Daoy (cell line): ENCODE measurements around the gene SLC35E1. TPM values are rescaled to one million over a fixed set of nuclear protein-coding genes. Genes with fewer than 3 reads are reported as not detected.
"Not testable (repeated sequence)": the region's sequence is repeated elsewhere in the genome, so short reads cannot be mapped to it uniquely, and the experiment has no call there.

Source experiments
- DNase-seq: peaks from one replicate; pipeline ENCODE4 v3.0.0-alpha.2; 2015; ENCODE audit warnings: low read depth
- total RNA-seq: library from RNA; depleted of rRNA; stranded (reverse); fragments of >200 nt; shearing (Covaris generic); gene quantifications from 2 replicates; pipeline ENCODE4 v1.2.3, GENCODE V29; 2014

Gene SLC35E1
- total RNA-seq, 1 experiment from 2014 or later, result 25.4 TPM

- no peak for DNase-seq
Observed at GRCh38 chr19:16544473-16545231, 27.6 kb downstream of the SLC35E1 start.

GRCh38 chr19:16543734-16544133, 28.5 kb downstream of the SLC35E1 start:
- DNase-seq, result not testable (repeated sequence)

DNA sequence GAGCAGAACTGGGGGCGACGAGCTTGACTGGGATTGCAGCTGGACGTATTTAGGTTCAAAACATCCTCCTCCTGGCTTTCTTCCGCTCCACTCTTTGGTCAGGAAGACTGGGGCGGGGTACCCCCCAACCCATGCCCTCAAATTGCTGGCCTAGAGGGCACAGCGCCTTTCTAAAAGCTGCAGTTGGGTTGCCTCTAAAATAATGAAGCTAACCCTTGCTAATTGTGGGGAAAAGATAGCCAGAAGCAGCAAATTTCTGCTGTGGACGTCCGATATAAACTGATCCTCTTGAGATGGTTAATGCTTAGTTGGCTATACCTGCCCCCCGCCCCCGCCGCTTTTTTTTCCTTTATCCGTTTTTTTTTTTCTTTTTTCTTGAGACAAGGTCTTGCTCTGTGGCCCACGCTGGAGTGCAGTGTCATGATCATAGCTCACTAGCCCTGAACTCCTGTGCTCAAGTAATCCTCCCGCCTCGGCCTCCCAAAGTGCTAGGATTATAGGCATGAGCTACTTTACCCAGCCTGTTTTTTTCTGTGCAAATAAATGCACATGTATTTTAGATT, 29.2 kb downstream of the SLC35E1 start:
- no peak for DNase-seq

GRCh38 chr19:16542045-16542909, 29.9 kb downstream of the SLC35E1 start, which contains the start of gene CHERP:
CHERP (minus strand) TSS chr19:16542437; CDS start chr19:16542378, 59 bp downstream.
- peak; percentile 97 for DNase-seq

GRCh38 chr19:16541526-16542044, 30.6 kb downstream of the SLC35E1 start:
- no peak for DNase-seq

- no peak for DNase-seq
Observed at GRCh38 chr19:16540948-16541347, 31.3 kb downstream of the SLC35E1 start.

DNA sequence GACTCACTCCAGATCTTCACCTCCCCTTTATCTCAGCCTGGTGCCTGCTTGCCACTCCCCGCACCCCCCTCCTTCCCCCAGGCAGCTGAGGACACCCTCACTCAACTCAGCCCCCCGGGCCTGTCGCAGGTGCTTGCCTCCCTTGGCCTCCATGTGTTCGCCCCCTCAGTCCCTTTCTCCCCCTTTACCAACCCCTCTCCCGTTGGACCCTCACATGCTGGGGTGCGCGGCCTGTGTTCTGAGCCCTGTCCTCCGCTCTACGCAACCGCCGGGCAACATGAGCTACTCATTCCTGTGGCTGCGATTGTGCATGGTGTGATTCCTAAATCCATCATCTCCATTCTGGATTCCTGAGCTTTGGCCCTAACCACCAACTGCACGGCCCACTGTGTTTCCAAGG, 35.1 kb downstream of the SLC35E1 start:
- no peak for DNase-seq

GRCh38 chr19:16536130-16536529, 36.1 kb downstream of the SLC35E1 start:
- DNase-seq, result no peak

DNA sequence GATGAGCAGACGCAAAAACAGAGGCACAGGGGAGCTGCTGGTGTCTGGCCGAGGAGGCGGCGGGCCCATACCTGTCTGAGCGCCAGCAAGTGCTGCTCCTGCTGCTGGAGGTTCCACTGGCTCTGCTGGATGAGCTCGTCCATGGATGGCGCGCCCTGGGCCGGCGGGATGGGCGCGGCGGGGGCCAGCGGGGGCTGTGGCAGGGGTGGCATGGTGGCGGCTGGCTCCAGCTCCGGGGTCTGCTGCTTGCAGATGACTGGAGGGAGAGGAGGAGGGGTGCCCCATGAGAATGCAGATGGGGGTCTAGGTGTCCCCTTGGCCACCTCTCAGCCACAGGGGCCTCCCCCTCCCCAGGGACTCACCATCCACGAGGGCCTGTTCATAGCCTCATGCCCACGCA, 36.8 kb downstream of the SLC35E1 start:
- no peak for DNase-seq

GRCh38 chr19:16532440-16533234, 39.6 kb downstream of the SLC35E1 start:
- DNase-seq, result no peak

- DNase-seq, result no peak
Observed at GRCh38 chr19:16531380-16531669, 40.9 kb downstream of the SLC35E1 start.

GRCh38 chr19:16530540-16531379, 41.5 kb downstream of the SLC35E1 start:
- DNase-seq, result no peak

DNA sequence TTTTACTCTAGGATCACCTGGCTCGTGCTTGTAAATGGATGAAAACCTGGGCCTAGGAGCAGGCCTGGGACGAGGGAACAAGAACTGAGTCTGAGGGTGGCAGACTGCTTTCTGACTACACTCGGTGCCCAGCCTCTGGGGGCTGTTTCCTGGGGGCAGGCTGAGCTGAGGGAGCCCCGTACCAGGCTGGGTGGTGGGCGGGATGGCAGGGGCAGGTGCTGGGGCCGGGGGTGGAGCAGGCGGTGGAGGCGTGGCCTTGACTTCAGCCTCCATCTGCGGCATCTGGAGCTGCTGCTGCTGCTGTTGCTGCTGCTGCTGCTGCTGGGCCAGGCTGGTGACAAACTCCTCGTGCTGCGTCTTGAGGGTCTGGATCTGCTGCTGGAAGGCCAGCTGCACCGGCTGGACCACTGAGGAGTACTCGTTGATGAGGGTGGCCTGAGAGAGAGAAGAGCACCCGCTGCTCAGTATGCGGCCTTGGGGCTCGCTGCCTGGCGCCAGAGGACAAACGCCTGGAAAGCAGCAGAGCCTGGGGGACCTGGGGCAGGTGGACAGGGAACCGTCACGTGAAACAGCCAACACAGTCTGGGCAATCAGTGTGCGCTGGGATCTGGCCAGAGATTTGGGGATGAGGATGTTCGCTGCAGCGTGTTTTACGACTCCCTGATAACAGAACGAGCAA, 42.6 kb downstream of the SLC35E1 start:
- DNase-seq, result no peak

- peak; percentile 32 for DNase-seq
Observed at GRCh38 chr19:16527971-16528521, 44.2 kb downstream of the SLC35E1 start.

DNA sequence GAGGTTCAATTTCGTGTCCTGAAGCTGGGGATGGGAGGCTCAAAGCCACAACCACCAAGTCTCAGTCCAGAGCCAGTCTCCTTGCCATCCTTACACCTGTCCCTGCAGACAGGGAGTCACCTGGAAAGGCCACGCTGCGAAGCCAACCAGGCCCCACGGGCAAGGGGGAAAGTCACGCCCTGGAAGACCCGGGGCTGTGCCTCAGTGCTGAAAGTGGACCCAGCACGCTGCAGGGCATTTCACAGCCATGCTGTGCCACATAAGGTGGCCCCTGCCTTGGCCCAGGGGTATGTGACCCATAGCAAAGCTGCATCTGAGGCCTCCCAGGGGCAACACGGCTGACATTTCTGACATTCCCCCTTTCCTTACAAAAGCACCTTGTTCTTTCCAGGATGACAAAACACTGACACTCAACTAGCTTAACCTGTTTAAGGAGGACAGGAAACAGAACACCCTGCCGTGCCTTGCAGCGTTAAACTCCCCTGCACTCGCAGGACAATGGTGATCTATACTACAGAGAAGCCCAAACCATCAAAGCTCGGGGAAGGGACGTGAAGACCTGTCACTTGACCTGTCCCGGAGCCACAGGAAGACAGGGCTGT, 44.8 kb downstream of the SLC35E1 start:
- no peak for DNase-seq

DNA sequence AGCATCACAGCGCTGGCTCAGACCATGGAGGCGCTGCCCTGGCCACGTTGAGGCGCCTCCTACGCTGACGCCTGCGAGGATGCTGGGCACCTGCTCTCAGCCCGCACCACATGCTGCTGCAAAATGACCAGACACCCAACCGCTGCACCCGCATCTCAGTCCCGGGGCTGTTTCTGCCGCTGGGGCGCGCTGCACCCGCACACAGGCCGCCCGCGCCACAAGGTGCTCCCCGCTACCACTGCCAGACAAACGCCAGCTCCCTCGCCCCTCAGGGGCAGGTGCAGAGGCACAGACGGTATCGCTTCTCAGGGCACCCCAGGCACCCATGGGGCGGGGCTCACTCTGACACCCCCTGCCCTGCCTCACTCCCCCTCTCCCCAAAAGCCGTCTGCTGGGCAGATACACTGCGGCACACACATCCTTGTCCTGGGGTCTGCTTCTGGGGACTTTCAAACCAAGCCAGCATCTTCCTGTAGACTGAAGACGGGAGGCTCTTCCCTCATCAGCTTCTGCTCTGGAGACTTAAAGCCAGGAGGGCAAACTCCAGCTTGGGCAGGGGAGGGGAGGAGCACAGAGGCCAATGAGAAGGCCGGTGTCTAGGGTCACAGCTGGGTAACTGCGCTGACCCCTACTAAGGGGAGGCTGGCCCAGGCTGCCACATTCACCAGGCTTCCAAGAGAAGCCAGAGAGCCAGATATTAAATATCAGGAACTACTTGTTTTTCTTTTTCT, 46.3 kb downstream of the SLC35E1 start:
- DNase-seq, result no peak

GRCh38 chr19:16524991-16525734, 47.1 kb downstream of the SLC35E1 start:
- DNase-seq, result no peak
